Measurements from ENCODE around the gene LILRB3. TPM values are rescaled to one million over a fixed set of nuclear protein-coding genes. Genes with fewer than 3 reads are reported as not detected.
"Not testable (repeated sequence)": the region's sequence is repeated elsewhere in the genome, so short reads cannot be mapped to it uniquely, and the experiment has no call there.

Gene LILRB3
- total RNA-seq, 2 experiments from 2014 or later: 0.68 to 1.6 TPM

GRCh38 chr19:54207983-54208783 is 14.6 kb downstream of the LILRB3 start:
- H3K4me3 Mint-ChIP-seq: peak overlapping the region; percentile 58
- CTCF ChIA-PET: interaction anchor here (0.5 to 1.5 kb wide), 2 partner anchors 33 to 58 kb away, joined by 3 to 6 read pairs; no protein-coding TSS in a partner anchor
- peaks cover 82% of the 10 kb centered on the region for H3K4me1 Mint-ChIP-seq (ENCODE audit: low read depth)
- H3K36me3 Mint-ChIP-seq: peaks cover 80% of the 10 kb centered on the region
- H3K27me3 Mint-ChIP-seq: no peaks in the 10 kb centered on the region
- intact Hi-C loops (cut with micrococcal nuclease): loop anchor here (1.0 to 5.0 kb wide), 6 partner anchors 8 to 341 kb away; partner anchors contain the start of genes LENG9, MYADM, RPS9 and TSEN34
- H3K27ac Mint-ChIP-seq: peak overlapping the region; percentile 89
- peak; percentile 82 for DNase-seq
- no peaks in the 10 kb centered on the region for H3K9me3 Mint-ChIP-seq
- POLR2A ChIA-PET: interaction anchor here (0.9 to 8.2 kb wide), 5 partner anchors 8 to 71 kb away, joined by 3 to 103 read pairs (median 11); partner anchors contain the start of genes CNOT3, MBOAT7, RPS9 and TSEN34

GRCh38 chr19:54207676-54207982 is 15.2 kb downstream of the LILRB3 start:
- Mint-ChIP-seq H3K4me3 (peak overlapping the region; percentile 58), H3K27ac (peak overlapping the region; percentile 89), H3K27me3 (no peaks in the 10 kb centered on the region), H3K9me3 (no peaks in the 10 kb centered on the region), H3K4me1 (ENCODE audit: low read depth) (peaks cover 88% of the 10 kb centered on the region), H3K36me3 (peaks cover 80% of the 10 kb centered on the region)
- ChIA-PET POLR2A (interaction anchor here (0.9 to 8.2 kb wide), 4 partner anchors 18 to 70 kb away, joined by 3 to 103 read pairs (median 7); partner anchors contain the start of genes CNOT3, MBOAT7 and TSEN34), CTCF (interaction anchor here (1.5 kb wide), 1 partner anchor 58 kb away, joined by 3 read pairs; no protein-coding TSS in a partner anchor)
- intact Hi-C loops (cut with micrococcal nuclease): loop anchor here (5.0 kb wide), 3 partner anchors 40 to 340 kb away; partner anchors contain the start of genes LENG9 and MYADM
- DNase-seq: no peak

GRCh38 chr19:54207193-54207592 is 15.6 kb downstream of the LILRB3 start:
- intact Hi-C loops (cut with micrococcal nuclease): loop anchor here (5.0 kb wide), 3 partner anchors 40 to 340 kb away; partner anchors contain the start of genes LENG9 and MYADM
- H3K9me3 Mint-ChIP-seq, H3K27me3 Mint-ChIP-seq, DNase-seq: not testable (repeated sequence)
- Mint-ChIP-seq H3K27ac (peak overlapping the region; percentile 89), H3K4me1 (ENCODE audit: low read depth) (peaks cover 92% of the 10 kb centered on the region), H3K36me3 (peaks cover 83% of the 10 kb centered on the region), H3K4me3 (peak overlapping the region; percentile 58)
- POLR2A ChIA-PET: interaction anchor here (0.9 to 8.2 kb wide), 3 partner anchors 18 to 70 kb away, joined by 3 to 103 read pairs (median 11); partner anchors contain the start of genes CNOT3, MBOAT7 and TSEN34
- CTCF ChIA-PET: interaction anchor here (1.5 kb wide), 1 partner anchor 59 kb away, joined by 3 read pairs; no protein-coding TSS in a partner anchor

GRCh38 chr19:54206831-54207177 is 16.0 kb downstream of the LILRB3 start:
- POLR2A ChIA-PET: interaction anchor here (0.8 to 8.2 kb wide), 4 partner anchors 17 to 240 kb away, joined by 3 to 103 read pairs (median 8); partner anchors contain the start of genes CNOT3, MBOAT7 and TSEN34
- Mint-ChIP-seq H3K27me3 (no peaks in the 10 kb centered on the region), H3K4me1 (ENCODE audit: low read depth) (peaks cover 93% of the 10 kb centered on the region), H3K4me3 (peak overlapping the region; percentile 58), H3K27ac (peak overlapping the region; percentile 89), H3K9me3 (no peaks in the 10 kb centered on the region), H3K36me3 (peaks cover 87% of the 10 kb centered on the region)
- CTCF ChIA-PET: interaction anchor here (1.6 kb wide), 1 partner anchor 118 kb away, joined by 4 read pairs; no protein-coding TSS in a partner anchor
- DNase-seq: no peak
- intact Hi-C loops (cut with micrococcal nuclease): loop anchor here (5.0 kb wide), 3 partner anchors 40 to 340 kb away; partner anchors contain the start of genes LENG9 and MYADM

GRCh38 chr19:54206030-54206830 is 16.6 kb downstream of the LILRB3 start:
- CTCF ChIA-PET: interaction anchor here (1.6 kb wide), 1 partner anchor 119 kb away, joined by 4 read pairs; no protein-coding TSS in a partner anchor
- POLR2A ChIA-PET: interaction anchor here (0.8 to 8.2 kb wide), 4 partner anchors 17 to 241 kb away, joined by 3 to 103 read pairs (median 8); partner anchors contain the start of genes CNOT3, MBOAT7 and TSEN34

GRCh38 chr19:54204767-54205468 is 17.9 kb downstream of the LILRB3 start:
- CTCF ChIA-PET: interaction anchor here (0.6 to 1.6 kb wide), 4 partner anchors 21 to 120 kb away, joined by 3 to 7 read pairs (median 4); no protein-coding TSS in a partner anchor
- peak overlapping the region; percentile 96 for H3K4me3 Mint-ChIP-seq
- H3K36me3 Mint-ChIP-seq: peaks cover 88% of the 10 kb centered on the region
- POLR2A ChIA-PET: interaction anchor here (8.2 kb wide), 1 partner anchor 15 kb away, joined by 103 read pairs; the partner anchor contains the start of genes MBOAT7 and TSEN34
- no peak for DNase-seq
- peak overlapping the region; percentile 100 for H3K27ac Mint-ChIP-seq
- H3K9me3 Mint-ChIP-seq: no peaks in the 10 kb centered on the region
- H3K27me3 Mint-ChIP-seq: no peaks in the 10 kb centered on the region
- peaks cover 82% of the 10 kb centered on the region for H3K4me1 Mint-ChIP-seq (ENCODE audit: low read depth)
- intact Hi-C loops (cut with micrococcal nuclease): loop anchor here (5.0 kb wide), 3 partner anchors 42 to 338 kb away; partner anchors contain the start of genes LENG9 and MYADM

More at GRCh38 chr19:54206030-54206830, 16.6 kb downstream of the LILRB3 start:
- intact Hi-C loops (cut with micrococcal nuclease): loop anchor here (5.0 kb wide), 3 partner anchors 41 to 339 kb away; partner anchors contain the start of genes LENG9 and MYADM
- Mint-ChIP-seq H3K27ac (peak overlapping the region; percentile 100), H3K36me3 (peaks cover 91% of the 10 kb centered on the region), H3K4me1 (ENCODE audit: low read depth) (peaks cover 91% of the 10 kb centered on the region), H3K27me3 (no peaks in the 10 kb centered on the region), H3K4me3 (peak overlapping the region; percentile 96), H3K9me3 (no peaks in the 10 kb centered on the region)
- DNase-seq: no peak

- H3K9me3 Mint-ChIP-seq: no peaks in the 10 kb centered on the region
- H3K27ac Mint-ChIP-seq: peak overlapping the region; percentile 100
- CTCF ChIA-PET: interaction anchor here (0.7 kb wide), 1 partner anchor 56 kb away, joined by 3 read pairs; no protein-coding TSS in a partner anchor
- H3K36me3 Mint-ChIP-seq: peaks cover 75% of the 10 kb centered on the region
- intact Hi-C loops (cut with micrococcal nuclease): no loop called here
- no peaks in the 10 kb centered on the region for H3K27me3 Mint-ChIP-seq
- H3K4me1 Mint-ChIP-seq (ENCODE audit: low read depth): peaks cover 71% of the 10 kb centered on the region
- DNase-seq: no peak
- H3K4me3 Mint-ChIP-seq: peak overlapping the region; percentile 96
- POLR2A ChIA-PET: interaction anchor here (1.9 kb wide), 1 partner anchor 12 kb away, joined by 8 read pairs; the partner anchor contains the start of gene TSEN34
Measured at GRCh38 chr19:54203151-54203611, 19.6 kb downstream of the LILRB3 start.

GRCh38 chr19:54201980-54202379 is 20.8 kb downstream of the LILRB3 start:
- no peak for DNase-seq
- Mint-ChIP-seq H3K4me1 (ENCODE audit: low read depth) (peaks cover 59% of the 10 kb centered on the region), H3K4me3 (peak overlapping the region; percentile 96), H3K27me3 (no peaks in the 10 kb centered on the region), H3K27ac (peak overlapping the region; percentile 100), H3K36me3 (peaks cover 63% of the 10 kb centered on the region), H3K9me3 (no peaks in the 10 kb centered on the region)
- intact Hi-C loops (cut with micrococcal nuclease): loop anchor here (1.0 kb wide), 3 partner anchors 43 to 100 kb away; partner anchors contain the start of genes CNOT3, LENG1 and NDUFA3
- POLR2A ChIA-PET: interaction anchor here (0.6 to 2.5 kb wide), 4 partner anchors 9 to 65 kb away, joined by 3 to 11 read pairs (median 6); partner anchors contain the start of genes CNOT3, LENG1 and TSEN34
- CTCF ChIA-PET: no interaction called here

- intact Hi-C loops (cut with micrococcal nuclease): loop anchor here (1.0 kb wide), 3 partner anchors 42 to 99 kb away; partner anchors contain the start of genes CNOT3, LENG1 and NDUFA3
- Mint-ChIP-seq H3K4me3 (peak overlapping the region; percentile 96), H3K9me3 (no peaks in the 10 kb centered on the region), H3K36me3 (peaks cover 56% of the 10 kb centered on the region), H3K27ac (peak overlapping the region; percentile 100), H3K27me3 (no peaks in the 10 kb centered on the region), H3K4me1 (ENCODE audit: low read depth) (peaks cover 52% of the 10 kb centered on the region)
- DNase-seq: no peak
- ChIA-PET POLR2A (interaction anchor here (0.6 to 3.2 kb wide), 6 partner anchors 9 to 358 kb away, joined by 3 to 84 read pairs (median 8); partner anchors contain the start of genes LENG1, MBOAT7 and TSEN34), CTCF (interaction anchor here (1.7 kb wide), 1 partner anchor 12 kb away, joined by 7 read pairs; the partner anchor contains the start of gene MBOAT7)
Measured at GRCh38 chr19:54201172-54201701, 21.6 kb downstream of the LILRB3 start.

GRCh38 chr19:54199401-54199800 is 23.4 kb downstream of the LILRB3 start:
- ChIA-PET CTCF (interaction anchor here (0.6 kb wide), 1 partner anchor 29 kb away, joined by 3 read pairs; no protein-coding TSS in a partner anchor), POLR2A (interaction anchor here (1.3 to 3.2 kb wide), 3 partner anchors 10 to 62 kb away, joined by 5 to 84 read pairs (median 23); partner anchors contain the start of genes MBOAT7 and TSEN34)
- Mint-ChIP-seq H3K27ac (peak overlapping the region; percentile 81), H3K4me1 (ENCODE audit: low read depth) (peaks cover 34% of the 10 kb centered on the region), H3K27me3 (no peaks in the 10 kb centered on the region), H3K36me3 (peaks cover 42% of the 10 kb centered on the region), H3K4me3 (peak overlapping the region; percentile 64), H3K9me3 (no peaks in the 10 kb centered on the region)
- intact Hi-C loops (cut with micrococcal nuclease): no loop called here
- DNase-seq: no peak

All from activated CD4-positive, alpha-beta memory T cell treated with anti-CD3 and anti-CD28 coated beads for 36 hours (primary cell).